Hepatic stellate cell (primary cell): ENCODE data around the gene TOX2.

Experiments used
- DNase-seq: peaks from one replicate; pipeline ENCODE4 v3.0.0; 2011; ENCODE audit warnings: low spot score

TOX2 gene

DNA sequence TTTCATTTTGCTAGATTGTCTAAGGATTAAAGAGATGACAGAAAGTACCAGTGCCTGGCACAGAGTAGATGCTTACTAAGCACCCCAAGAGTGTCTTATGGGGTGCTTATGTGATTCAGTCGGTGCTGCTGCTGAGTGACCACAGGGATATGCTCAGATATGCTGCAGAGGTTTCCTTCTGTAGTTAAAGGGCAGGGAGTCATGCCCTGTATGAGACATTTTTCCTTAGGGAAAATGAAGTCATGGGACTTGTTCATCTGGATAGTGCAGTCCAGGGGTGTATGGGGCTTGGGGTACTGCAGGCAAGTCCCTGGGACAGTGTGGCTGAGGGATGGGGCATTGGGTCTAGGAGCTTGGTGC is 25.1 kb downstream of the TOX2 start:
- peak; percentile 40 for DNase-seq

- no peak for DNase-seq
Observed at GRCh38 chr20:43940518-43941225, 26.0 kb downstream of the TOX2 start.

GRCh38 chr20:43941476-43942200 is 27.0 kb downstream of the TOX2 start:
- no peak for DNase-seq

DNA sequence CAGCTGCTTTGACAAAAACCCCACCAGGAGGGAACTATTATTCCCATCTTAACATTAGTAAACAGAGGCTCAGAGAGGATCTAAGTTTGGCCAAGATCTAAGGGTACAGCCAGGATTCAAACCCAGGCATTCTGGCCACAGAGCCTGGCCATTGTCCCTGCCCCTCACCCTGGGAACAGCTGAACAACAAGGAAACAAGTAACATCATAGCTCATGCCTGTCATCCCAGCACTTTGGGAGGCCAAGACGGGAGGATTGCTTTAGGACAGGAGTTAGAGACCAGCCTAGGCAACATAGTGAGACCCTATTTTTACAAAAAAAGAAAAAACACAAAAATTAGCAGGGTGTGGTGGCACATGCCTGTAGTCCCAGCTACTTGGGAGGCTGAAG is 27.5 kb downstream of the TOX2 start:
- DNase-seq: no peak

- DNase-seq: peak; percentile 83
Observed at GRCh38 chr20:43942667-43943285, 28.1 kb downstream of the TOX2 start.

- DNase-seq: no peak
Observed at GRCh38 chr20:43943725-43944124, 29.1 kb downstream of the TOX2 start.

GRCh38 chr20:43944653-43945235 is 30.1 kb downstream of the TOX2 start:
- DNase-seq: no peak

GRCh38 chr20:43945391-43946205 is 30.9 kb downstream of the TOX2 start:
- no peak for DNase-seq

DNA sequence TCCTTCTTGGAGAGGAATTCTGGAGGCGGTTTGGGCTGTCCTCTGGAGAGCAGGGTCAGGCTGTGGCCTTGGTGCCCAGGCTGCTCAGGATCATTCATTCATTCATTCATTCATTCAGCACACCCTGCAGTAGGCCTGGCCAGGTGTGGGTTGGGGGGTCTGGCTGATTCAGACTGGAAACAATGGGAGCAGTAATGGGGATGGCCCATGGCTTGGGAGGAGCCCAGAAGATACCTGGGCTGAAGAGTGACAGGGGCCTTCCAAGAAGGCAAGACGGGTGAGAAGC is 31.5 kb downstream of the TOX2 start:
- no peak for DNase-seq

- DNase-seq: no peak
Observed at GRCh38 chr20:43946659-43947315, 32.1 kb downstream of the TOX2 start.

DNA sequence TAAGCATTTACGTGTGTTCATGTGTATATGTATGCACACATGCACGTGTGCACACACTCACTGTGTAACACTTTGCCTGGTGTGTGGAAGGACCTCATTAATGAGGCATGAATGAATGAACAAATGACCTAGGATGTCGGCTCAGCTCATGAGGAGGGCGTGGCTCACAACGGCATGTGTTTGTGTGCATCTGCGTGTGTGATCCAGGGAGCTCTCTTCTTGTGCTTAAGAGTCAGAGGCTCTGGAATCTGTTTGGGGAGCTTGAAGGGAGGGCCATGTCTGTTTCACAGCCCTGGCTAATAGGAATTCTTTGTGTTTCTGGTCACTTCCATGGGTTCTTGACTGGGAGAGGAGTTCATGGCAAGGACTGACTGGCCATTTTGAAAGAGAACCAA is 32.7 kb downstream of the TOX2 start:
- DNase-seq: no peak

DNA sequence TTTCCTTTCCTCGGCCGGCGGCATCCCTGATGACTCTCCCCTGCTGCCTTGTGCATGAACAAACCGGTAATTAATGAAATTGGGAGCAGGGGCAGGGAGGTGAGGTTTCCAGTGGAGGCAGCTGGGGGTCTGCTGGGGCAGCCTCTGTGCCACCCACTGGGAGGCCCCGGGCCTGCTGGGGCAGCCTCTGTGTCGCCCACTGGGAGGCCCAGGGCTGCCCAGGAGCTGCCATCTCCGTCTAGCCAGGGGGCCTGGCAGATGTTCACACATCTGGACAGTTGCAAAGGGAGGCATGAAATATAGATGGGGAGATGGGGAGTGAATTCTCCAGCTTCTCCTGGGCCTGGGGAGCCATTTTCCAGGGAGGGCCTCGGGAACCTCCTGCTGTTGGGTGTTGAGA is 33.8 kb downstream of the TOX2 start:
- no peak for DNase-seq

GRCh38 chr20:43949248-43949647 is 34.6 kb downstream of the TOX2 start:
- DNase-seq: no peak

DNA sequence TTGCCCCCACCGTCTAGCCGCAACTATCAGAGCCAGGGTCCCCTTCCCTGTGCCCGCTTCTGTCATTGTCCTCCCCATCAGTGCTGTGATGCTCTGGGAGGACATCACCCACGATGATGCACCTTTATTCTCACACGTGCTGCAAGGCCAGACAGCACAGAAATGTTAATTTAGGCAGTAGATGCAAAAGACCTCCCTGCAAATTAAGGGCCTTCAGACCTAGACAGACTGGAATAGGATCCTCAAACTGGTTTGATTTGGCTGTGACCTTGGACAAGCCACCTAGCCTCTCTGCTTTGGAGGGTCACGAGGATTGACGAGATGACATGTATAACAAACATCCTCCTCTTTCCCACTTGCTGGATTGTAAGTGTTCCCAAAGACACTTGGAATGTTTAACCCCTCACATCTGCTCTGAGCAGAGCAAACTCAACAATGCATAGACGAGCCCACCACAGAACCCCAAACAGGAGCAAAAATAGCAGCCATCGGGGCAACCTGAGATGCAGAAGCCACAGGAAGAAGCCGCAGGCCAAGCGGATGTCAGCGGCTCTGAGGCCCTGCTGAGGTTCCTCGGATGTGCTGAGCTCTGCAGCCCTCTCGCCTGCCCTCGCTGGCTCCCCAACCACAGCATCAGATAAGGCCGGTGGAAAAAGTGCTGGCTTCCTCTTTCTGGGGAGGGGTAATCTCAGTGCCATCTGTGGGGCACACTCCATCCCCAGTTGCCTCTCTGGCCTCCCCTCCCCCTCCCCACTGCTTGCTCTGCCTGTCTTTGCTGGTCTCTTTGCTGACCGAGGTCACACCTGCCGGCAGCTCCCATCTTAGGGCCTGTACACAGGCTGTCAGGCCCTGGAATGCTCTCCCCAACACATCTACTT is 35.3 kb downstream of the TOX2 start:
- DNase-seq: no peak

GRCh38 chr20:43953919-43954592 is 39.4 kb downstream of the TOX2 start:
- no peak for DNase-seq

- no peak for DNase-seq
Observed at GRCh38 chr20:43954704-43955061, 40.0 kb downstream of the TOX2 start.

- DNase-seq: peak; percentile 81
Observed at GRCh38 chr20:43955062-43955749, 40.6 kb downstream of the TOX2 start.

- no peak for DNase-seq
Observed at GRCh38 chr20:43955750-43956191, 41.1 kb downstream of the TOX2 start.

- DNase-seq: no peak
Observed at GRCh38 chr20:43957392-43957791, 42.7 kb downstream of the TOX2 start.

DNA sequence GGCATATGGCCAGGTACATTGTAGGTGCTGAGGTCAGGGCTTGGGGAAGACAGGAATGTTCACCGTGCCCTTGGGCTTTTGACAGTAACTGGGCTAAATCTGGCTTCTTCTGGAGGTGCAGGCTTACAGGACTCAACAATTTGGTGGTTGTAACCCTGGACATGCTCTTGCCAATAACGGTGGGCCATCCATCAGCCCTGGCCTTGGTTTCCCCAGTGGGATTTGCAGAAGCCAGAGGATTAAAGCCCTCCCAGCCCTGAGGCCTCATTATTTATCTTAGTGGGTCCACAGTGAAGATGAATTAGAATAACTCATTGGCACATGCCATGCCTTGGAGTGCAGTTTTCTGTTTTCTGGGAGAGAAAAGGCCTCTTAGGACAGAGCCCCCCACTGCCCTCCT is 44.0 kb downstream of the TOX2 start:
- DNase-seq: no peak
